WTC11 (cell line): Measurements from ENCODE around the gene TCN1. TPM values are rescaled to one million over a fixed set of nuclear protein-coding genes. Genes with fewer than 3 reads are reported as not detected.

Experiments used
- ATAC-seq: fragments of 200-7000 bp; cut with Tn5 transposase; 2 replicates; pipeline ENCODE4 v1.10.0; 2021; ENCODE audit warnings: mild to moderate bottlenecking, moderate library complexity
- CTCF ChIA-PET: fragments of 300-600 bp; sonication (Branson Sonifier 250); formaldehyde crosslinking; loops from one replicate; lab custom pipeline; 2021; ENCODE audit warnings: antibody characterized with exemption; lab: Charles Lee
- POLR2A ChIA-PET: fragments of 350-600 bp; sonication (Branson Sonifier 250); formaldehyde crosslinking; loops from one replicate; lab custom pipeline; 2021; ENCODE audit warnings: antibody characterized with exemption; lab: Charles Lee
- DNase-seq: peaks from one replicate; pipeline ENCODE4 v3.0.0; 2021; ENCODE audit warnings: low spot score
- H3K27ac Mint-ChIP-seq: 2 replicates; pipeline ENCODE4 v1.8.0; 2021; ENCODE audit warnings: mixed read lengths
- H3K27me3 Mint-ChIP-seq: 2 replicates; pipeline ENCODE4 v1.8.0; 2021; ENCODE audit warnings: low read depth, mild to moderate bottlenecking, moderate library complexity, mixed read lengths
- H3K36me3 Mint-ChIP-seq: 2 replicates; pipeline ENCODE4 v1.8.0; 2021; ENCODE audit warnings: mixed read lengths
- H3K4me1 Mint-ChIP-seq: 2 replicates; pipeline ENCODE4 v1.8.0; 2022; ENCODE audit warnings: mixed read lengths
- H3K4me3 Mint-ChIP-seq: 2 replicates; pipeline ENCODE4 v1.8.0; 2021; ENCODE audit warnings: mild to moderate bottlenecking, moderate library complexity, mixed read lengths
- H3K9me3 Mint-ChIP-seq: 2 replicates; pipeline ENCODE4 v1.8.0; 2021; ENCODE audit warnings: mixed read lengths
- CREB1 ChIP-seq: sonication (generic); formaldehyde crosslinking; IDR thresholded peaks from 2 replicates; pipeline ENCODE4 v1.8.0; 2023; ENCODE audit warnings: mild to moderate bottlenecking, missing genetic modification reagents
- ESRRA ChIP-seq: sonication (generic); formaldehyde crosslinking; IDR thresholded peaks from 2 replicates; pipeline ENCODE4 v1.8.1; 2022; ENCODE audit warnings: mild to moderate bottlenecking, missing genetic modification reagents, borderline replicate concordance
- HMGA2 ChIP-seq: fragments of 250-450 bp; sonication (Bioruptor Pico); IDR thresholded peaks from 2 replicates; pipeline ENCODE4 v1.4.0; 2021; ENCODE audit warnings: mild to moderate bottlenecking, moderate library complexity
- JAZF1 ChIP-seq: fragments of 250-450 bp; sonication (Bioruptor Pico); IDR thresholded peaks from 2 replicates; pipeline ENCODE4 v1.9.0; 2021; ENCODE audit warnings: moderate library complexity, mild to moderate bottlenecking, inconsistent platforms
- NFE2L1 ChIP-seq: sonication (generic); formaldehyde crosslinking; IDR thresholded peaks from 2 replicates; pipeline ENCODE4 v1.8.1; 2023; ENCODE audit warnings: missing genetic modification reagents
- NFYB ChIP-seq: sonication (generic); formaldehyde crosslinking; conservative IDR thresholded peaks from 2 replicates; pipeline ENCODE4 v1.8.0; 2022; ENCODE audit warnings: low read depth, missing genetic modification reagents
- NR3C1 ChIP-seq: sonication (generic); formaldehyde crosslinking; conservative IDR thresholded peaks from 2 replicates; pipeline ENCODE4 v1.8.1; 2023; ENCODE audit warnings: low read depth, mild to moderate bottlenecking, missing genetic modification reagents
- RORB ChIP-seq: fragments of 250-450 bp; sonication (Bioruptor Pico); IDR thresholded peaks from 2 replicates; pipeline ENCODE4 v1.9.0; 2021; ENCODE audit warnings: mild to moderate bottlenecking
- SMAD4 ChIP-seq: sonication (generic); formaldehyde crosslinking; IDR thresholded peaks from 2 replicates; pipeline ENCODE4 v1.8.0; 2022; ENCODE audit warnings: mild to moderate bottlenecking, missing genetic modification reagents
- TCF7 ChIP-seq: sonication (generic); formaldehyde crosslinking; IDR thresholded peaks from 2 replicates; pipeline ENCODE4 v1.8.0; 2022; ENCODE audit warnings: mild to moderate bottlenecking, low read depth, missing genetic modification reagents, moderate library complexity
- ZNF138 ChIP-seq: sonication (generic); formaldehyde crosslinking; conservative IDR thresholded peaks from 2 replicates; pipeline ENCODE4 v1.8.1; 2022; ENCODE audit warnings: mild to moderate bottlenecking, moderate library complexity, missing genetic modification reagents
- ZNF416 ChIP-seq: fragments of 250-450 bp; sonication (Bioruptor Pico); IDR thresholded peaks from 2 replicates; pipeline ENCODE4 v1.9.0; 2021; ENCODE audit warnings: mild to moderate bottlenecking, inconsistent platforms
- total RNA-seq: library from RNA; stranded (reverse); gene quantifications from 3 replicates; pipeline ENCODE4 v1.2.3, GENCODE V29; 2021
- TF ChIP-seq, protein P1 (sequence below): sonication (generic); formaldehyde crosslinking; IDR thresholded peaks from 2 replicates; pipeline ENCODE4 v1.8.0; 2023; ENCODE audit warnings: missing genetic modification reagents, mild to moderate bottlenecking, borderline replicate concordance
- TF ChIP-seq, protein P2 (sequence below): sonication (generic); formaldehyde crosslinking; IDR thresholded peaks from 2 replicates; pipeline ENCODE4 v1.8.1; 2023; ENCODE audit warnings: mild to moderate bottlenecking, missing genetic modification reagents, moderate library complexity
- TF ChIP-seq, protein P3 (sequence below): sonication (generic); formaldehyde crosslinking; IDR thresholded peaks from 2 replicates; pipeline ENCODE4 v1.8.0; 2023; ENCODE audit warnings: mild to moderate bottlenecking, missing genetic modification reagents
- TF ChIP-seq, protein P4 (sequence below): sonication (generic); formaldehyde crosslinking; IDR thresholded peaks from 2 replicates; pipeline ENCODE4 v1.8.1; 2023; ENCODE audit warnings: mild to moderate bottlenecking, missing genetic modification reagents
- TF ChIP-seq, protein P5 (sequence below): fragments of 250-450 bp; sonication (Bioruptor Pico); conservative IDR thresholded peaks from 2 replicates; pipeline ENCODE4 v1.9.0; 2021; ENCODE audit warnings: mild to moderate bottlenecking

TCN1 gene
- total RNA-seq, 1 experiment from 2014 or later = not detected

DNA sequence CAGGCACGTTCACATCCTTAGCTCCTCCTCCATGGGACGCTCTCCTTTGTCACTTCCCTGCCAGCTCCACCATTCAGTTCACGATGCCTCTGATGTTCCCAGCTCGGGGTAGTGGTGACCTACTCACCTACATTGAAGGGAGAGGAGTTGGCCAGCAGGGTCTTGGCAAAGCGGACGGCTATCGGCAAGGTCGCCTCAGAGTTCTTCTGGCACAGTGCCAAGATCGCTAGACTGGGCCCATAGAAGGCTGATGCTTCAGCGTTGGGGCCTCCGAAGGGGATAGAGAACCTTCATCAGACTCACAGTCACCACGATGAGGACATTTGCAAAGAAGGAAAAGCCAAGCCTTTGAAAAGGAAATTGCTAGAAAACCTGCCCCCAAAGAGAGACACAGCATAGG, 24.0 kb downstream of the TCN1 start:
- DNase-seq = no peak
- CTCF ChIA-PET = no interaction called here
- POLR2A ChIA-PET = no interaction called here
- TF ChIP-seq NFYB (no peak), CREB1 (CRISPR knock-in tag) (no peak), JAZF1 (CRISPR knock-in tag) (no peak)
- TF ChIP-seq, protein P1, sequence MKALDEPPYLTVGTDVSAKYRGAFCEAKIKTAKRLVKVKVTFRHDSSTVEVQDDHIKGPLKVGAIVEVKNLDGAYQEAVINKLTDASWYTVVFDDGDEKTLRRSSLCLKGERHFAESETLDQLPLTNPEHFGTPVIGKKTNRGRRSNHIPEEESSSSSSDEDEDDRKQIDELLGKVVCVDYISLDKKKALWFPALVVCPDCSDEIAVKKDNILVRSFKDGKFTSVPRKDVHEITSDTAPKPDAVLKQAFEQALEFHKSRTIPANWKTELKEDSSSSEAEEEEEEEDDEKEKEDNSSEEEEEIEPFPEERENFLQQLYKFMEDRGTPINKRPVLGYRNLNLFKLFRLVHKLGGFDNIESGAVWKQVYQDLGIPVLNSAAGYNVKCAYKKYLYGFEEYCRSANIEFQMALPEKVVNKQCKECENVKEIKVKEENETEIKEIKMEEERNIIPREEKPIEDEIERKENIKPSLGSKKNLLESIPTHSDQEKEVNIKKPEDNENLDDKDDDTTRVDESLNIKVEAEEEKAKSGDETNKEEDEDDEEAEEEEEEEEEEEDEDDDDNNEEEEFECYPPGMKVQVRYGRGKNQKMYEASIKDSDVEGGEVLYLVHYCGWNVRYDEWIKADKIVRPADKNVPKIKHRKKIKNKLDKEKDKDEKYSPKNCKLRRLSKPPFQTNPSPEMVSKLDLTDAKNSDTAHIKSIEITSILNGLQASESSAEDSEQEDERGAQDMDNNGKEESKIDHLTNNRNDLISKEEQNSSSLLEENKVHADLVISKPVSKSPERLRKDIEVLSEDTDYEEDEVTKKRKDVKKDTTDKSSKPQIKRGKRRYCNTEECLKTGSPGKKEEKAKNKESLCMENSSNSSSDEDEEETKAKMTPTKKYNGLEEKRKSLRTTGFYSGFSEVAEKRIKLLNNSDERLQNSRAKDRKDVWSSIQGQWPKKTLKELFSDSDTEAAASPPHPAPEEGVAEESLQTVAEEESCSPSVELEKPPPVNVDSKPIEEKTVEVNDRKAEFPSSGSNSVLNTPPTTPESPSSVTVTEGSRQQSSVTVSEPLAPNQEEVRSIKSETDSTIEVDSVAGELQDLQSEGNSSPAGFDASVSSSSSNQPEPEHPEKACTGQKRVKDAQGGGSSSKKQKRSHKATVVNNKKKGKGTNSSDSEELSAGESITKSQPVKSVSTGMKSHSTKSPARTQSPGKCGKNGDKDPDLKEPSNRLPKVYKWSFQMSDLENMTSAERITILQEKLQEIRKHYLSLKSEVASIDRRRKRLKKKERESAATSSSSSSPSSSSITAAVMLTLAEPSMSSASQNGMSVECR (CRISPR knock-in tag) = no peak
- TF ChIP-seq, protein P2, sequence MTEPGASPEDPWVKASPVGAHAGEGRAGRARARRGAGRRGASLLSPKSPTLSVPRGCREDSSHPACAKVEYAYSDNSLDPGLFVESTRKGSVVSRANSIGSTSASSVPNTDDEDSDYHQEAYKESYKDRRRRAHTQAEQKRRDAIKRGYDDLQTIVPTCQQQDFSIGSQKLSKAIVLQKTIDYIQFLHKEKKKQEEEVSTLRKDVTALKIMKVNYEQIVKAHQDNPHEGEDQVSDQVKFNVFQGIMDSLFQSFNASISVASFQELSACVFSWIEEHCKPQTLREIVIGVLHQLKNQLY (CRISPR knock-in tag) = no peak
- TF ChIP-seq, protein P3, sequence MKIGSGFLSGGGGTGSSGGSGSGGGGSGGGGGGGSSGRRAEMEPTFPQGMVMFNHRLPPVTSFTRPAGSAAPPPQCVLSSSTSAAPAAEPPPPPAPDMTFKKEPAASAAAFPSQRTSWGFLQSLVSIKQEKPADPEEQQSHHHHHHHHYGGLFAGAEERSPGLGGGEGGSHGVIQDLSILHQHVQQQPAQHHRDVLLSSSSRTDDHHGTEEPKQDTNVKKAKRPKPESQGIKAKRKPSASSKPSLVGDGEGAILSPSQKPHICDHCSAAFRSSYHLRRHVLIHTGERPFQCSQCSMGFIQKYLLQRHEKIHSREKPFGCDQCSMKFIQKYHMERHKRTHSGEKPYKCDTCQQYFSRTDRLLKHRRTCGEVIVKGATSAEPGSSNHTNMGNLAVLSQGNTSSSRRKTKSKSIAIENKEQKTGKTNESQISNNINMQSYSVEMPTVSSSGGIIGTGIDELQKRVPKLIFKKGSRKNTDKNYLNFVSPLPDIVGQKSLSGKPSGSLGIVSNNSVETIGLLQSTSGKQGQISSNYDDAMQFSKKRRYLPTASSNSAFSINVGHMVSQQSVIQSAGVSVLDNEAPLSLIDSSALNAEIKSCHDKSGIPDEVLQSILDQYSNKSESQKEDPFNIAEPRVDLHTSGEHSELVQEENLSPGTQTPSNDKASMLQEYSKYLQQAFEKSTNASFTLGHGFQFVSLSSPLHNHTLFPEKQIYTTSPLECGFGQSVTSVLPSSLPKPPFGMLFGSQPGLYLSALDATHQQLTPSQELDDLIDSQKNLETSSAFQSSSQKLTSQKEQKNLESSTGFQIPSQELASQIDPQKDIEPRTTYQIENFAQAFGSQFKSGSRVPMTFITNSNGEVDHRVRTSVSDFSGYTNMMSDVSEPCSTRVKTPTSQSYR (CRISPR knock-in tag) = no peak
- Mint-ChIP-seq H3K36me3 (no peaks in the 10 kb centered on the region), H3K4me1 (peaks cover 6% of the 10 kb centered on the region), H3K9me3 (peaks cover under 1% of the 10 kb centered on the region; the same call in 1 of the 2 replicates), H3K4me3 (no peak overlapping the region), H3K27me3 (no peaks in the 10 kb centered on the region; the same call in 1 of the 2 replicates), H3K27ac (no peak overlapping the region)
- no peak for ATAC-seq

DNA sequence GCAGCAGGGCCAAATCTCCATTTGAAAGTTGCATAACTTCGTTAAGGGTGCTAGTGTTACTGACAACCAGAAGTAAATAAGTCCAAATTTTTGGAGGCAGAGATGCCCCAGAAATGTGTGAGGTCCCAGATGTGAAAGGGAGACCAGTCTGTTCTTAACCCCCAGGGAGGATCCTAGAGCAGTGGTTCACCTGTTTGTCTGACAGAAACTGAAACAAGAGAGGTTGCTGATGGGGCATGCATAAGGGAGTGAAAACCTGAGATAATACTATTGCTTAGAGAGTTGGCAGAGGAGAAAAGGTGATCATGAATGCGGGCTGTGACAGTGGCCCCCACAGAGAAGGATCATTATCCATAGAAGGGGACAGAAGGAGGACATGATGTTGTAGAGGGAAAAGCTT, 24.8 kb downstream of the TCN1 start:
- Mint-ChIP-seq H3K27ac (no peak overlapping the region), H3K36me3 (no peaks in the 10 kb centered on the region), H3K9me3 (no peaks in the 10 kb centered on the region), H3K4me3 (no peak overlapping the region), H3K4me1 (peaks cover 4% of the 10 kb centered on the region), H3K27me3 (no peaks in the 10 kb centered on the region; the same call in 1 of the 2 replicates)
- ATAC-seq = no peak
- ChIA-PET CTCF (no interaction called here), POLR2A (no interaction called here)
- no peak for TF ChIP-seq HMGA2 (CRISPR knock-in tag)
- TF ChIP-seq, protein P4, sequence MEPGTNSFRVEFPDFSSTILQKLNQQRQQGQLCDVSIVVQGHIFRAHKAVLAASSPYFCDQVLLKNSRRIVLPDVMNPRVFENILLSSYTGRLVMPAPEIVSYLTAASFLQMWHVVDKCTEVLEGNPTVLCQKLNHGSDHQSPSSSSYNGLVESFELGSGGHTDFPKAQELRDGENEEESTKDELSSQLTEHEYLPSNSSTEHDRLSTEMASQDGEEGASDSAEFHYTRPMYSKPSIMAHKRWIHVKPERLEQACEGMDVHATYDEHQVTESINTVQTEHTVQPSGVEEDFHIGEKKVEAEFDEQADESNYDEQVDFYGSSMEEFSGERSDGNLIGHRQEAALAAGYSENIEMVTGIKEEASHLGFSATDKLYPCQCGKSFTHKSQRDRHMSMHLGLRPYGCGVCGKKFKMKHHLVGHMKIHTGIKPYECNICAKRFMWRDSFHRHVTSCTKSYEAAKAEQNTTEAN (CRISPR knock-in tag) = no peak
- TF ChIP-seq RORB = no peak
- DNase-seq = no peak

DNA sequence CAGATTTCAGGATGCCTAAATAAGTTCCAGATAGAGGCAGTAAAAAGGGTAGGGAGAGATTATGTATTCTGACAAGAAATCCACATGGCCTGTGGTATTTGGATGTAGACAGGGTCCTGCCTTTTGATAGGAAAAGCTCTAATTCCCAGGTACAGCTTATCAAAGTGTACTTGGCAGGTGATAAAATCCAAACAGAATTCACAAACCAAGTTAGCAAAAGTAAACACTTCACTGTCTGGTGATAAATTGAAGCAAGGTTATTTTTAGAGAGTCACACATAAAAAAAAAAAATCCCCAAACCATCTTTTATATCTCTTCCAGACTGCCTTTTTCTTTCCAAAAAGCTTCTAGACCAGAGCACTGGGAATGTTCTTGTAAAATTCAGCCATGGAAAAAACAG, 26.7 kb downstream of the TCN1 start:
- no peak for ATAC-seq
- Mint-ChIP-seq H3K27me3 (no peaks in the 10 kb centered on the region; the same call in 1 of the 2 replicates), H3K9me3 (no peaks in the 10 kb centered on the region)

DNA sequence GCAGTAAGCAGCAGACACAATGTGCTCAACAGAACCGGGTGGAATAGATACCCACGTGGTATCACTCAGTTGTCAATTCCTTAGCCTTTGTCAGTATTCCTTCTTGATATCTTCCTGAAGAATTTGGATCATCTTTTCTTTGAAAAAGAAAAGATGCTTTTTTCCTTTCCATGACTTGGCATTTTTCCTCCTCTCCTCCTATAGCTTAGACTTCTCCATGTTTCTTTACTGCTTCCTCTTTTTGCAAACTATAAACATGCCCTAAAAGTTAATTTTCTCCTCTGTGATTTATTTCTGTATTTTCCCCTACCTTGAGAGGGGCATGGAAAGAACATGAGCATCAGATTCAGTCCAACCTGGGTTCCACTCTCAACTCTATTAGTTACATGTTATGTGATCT, 32.7 kb downstream of the TCN1 start:
- ChIA-PET POLR2A (no interaction called here), CTCF (no interaction called here)
- Mint-ChIP-seq H3K36me3 (no peaks in the 10 kb centered on the region), H3K4me1 (no peaks in the 10 kb centered on the region), H3K4me3 (no peak overlapping the region), H3K27me3 (no peaks in the 10 kb centered on the region; the same call in 1 of the 2 replicates), H3K9me3 (no peaks in the 10 kb centered on the region), H3K27ac (no peak overlapping the region)
- DNase-seq = no peak
- ATAC-seq = no peak
- TF ChIP-seq CREB1 (CRISPR knock-in tag) (no peak), SMAD4 (no peak), ESRRA (CRISPR knock-in tag) (no peak), NR3C1 (CRISPR knock-in tag) (no peak), TCF7 (CRISPR knock-in tag) (no peak), NFE2L1 (CRISPR knock-in tag) (no peak), NFYB (no peak), ZNF416 (no peak), RORB (no peak)
- TF ChIP-seq, protein P4 (CRISPR knock-in tag) = no peak
- TF ChIP-seq, protein P5, sequence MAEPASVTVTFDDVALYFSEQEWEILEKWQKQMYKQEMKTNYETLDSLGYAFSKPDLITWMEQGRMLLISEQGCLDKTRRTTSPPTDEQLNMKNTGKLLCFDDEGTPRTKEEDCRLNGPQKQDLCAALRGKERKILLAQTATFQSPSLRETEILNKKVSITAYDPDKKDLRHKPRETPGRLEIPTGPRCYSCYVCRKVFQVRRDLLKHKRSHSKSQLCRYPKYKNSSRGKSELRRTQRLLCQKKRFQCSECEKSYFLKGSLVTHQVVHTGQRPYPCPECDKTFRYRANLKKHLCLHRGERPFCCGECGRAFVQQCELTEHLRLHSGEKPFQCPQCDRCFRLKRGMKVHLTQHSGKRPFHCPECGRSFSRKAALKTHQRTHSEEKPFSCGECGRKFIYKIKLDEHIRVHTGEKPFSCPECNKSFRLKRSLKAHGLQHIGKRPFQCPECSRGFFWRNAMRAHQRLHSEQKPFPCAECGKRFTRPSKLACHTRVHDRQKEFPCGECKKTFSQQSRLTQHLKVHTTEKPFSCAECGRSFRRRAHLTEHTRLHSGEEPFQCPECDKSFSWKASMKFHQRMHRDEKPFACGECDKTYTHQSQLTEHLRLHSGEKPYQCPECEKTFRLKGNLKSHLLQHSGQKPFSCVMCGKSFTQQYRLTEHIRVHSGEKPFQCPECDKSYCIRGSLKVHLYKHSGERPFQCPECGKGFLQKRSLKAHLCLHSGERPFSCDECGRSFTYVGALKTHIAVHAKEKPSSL (CRISPR knock-in tag) = no peak

More for the DNA sequence above, 26.7 kb downstream of the TCN1 start:
- no peak for TF ChIP-seq ZNF138 (CRISPR knock-in tag)
- Mint-ChIP-seq H3K4me1 (no peaks in the 10 kb centered on the region), H3K27ac (no peak overlapping the region), H3K4me3 (no peak overlapping the region), H3K36me3 (no peaks in the 10 kb centered on the region)
- ChIA-PET POLR2A (no interaction called here), CTCF (no interaction called here)
- no peak for DNase-seq
